ENCODE results near the gene FAR1. TPM values are rescaled to one million over a fixed set of nuclear protein-coding genes. Genes with fewer than 3 reads are reported as not detected.

The FAR1 gene
- total RNA-seq, 4 donors from 2014 or later: 39.2 to 71.1 (median 58.1) TPM

- TF ChIP-seq CTCF (IDR thresholded peaks at IDR 0.05; ENCODE audit: low read depth): no peak
Measured at GRCh38 chr11:13760115-13760514, 91.6 kb downstream of the FAR1 start.

GRCh38 chr11:13761250-13761649, 92.8 kb downstream of the FAR1 start:
- TF ChIP-seq CTCF (IDR thresholded peaks at IDR 0.05; ENCODE audit: low read depth): no peak

- TF ChIP-seq CTCF (IDR thresholded peaks at IDR 0.05; ENCODE audit: low read depth): no peak
Measured at GRCh38 chr11:13761716-13762115, 93.2 kb downstream of the FAR1 start.

GRCh38 chr11:13762718-13763117, 94.2 kb downstream of the FAR1 start:
- TF ChIP-seq CTCF (IDR thresholded peaks at IDR 0.05; ENCODE audit: low read depth): no peak

- no peak for TF ChIP-seq CTCF (IDR thresholded peaks at IDR 0.05; ENCODE audit: low read depth)
Measured at GRCh38 chr11:13763341-13763740, 94.9 kb downstream of the FAR1 start.

- no peak for TF ChIP-seq CTCF (IDR thresholded peaks at IDR 0.05; ENCODE audit: low read depth)
Measured at GRCh38 chr11:13765886-13766285, 97.4 kb downstream of the FAR1 start.

- TF ChIP-seq CTCF (IDR thresholded peaks at IDR 0.05; ENCODE audit: low read depth): no peak
Measured at GRCh38 chr11:13767471-13767870, 99.0 kb downstream of the FAR1 start.
